ENCODE results near the gene SLC9A8. TPM values are rescaled to one million over a fixed set of nuclear protein-coding genes. Genes with fewer than 3 reads are reported as not detected.

SLC9A8 gene
- total RNA-seq, 1 donor from 2014 or later, result 10.3 TPM

DNA sequence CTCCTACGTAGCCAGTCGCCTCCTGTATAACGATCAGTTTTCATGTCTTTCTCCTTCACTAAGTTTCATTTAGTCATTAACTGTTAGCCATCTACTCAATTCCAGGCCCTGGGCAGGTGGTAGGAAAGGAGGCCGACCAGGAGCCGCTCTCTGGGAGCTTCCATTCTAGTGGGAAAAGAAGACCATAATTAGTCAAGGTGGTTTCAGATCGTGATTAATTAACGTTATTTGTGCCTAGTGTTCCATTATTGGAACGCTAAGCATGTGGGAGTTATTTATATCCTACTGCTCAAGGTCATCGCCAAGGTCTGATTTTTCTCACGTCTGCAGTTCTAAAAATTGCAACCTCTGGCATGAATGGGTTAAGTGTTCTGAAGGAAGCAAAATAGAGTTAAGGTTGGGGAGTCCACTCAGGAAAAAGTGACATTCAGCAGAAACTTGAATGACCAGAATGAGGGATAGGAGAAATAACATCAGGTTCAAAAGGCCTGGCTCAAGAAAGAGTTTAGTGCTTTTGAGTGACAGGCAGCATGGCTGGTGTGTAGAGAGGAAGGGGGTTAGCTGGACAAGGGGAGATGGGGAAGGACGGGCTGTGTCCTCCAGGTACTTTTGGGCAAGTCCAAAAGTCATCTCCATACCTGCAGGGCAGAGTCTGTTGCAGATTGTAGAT, 812 bp downstream of the SLC9A8 start:
- DNase-seq (ENCODE audit: low read depth in 2 of 2), result no peak

DNA sequence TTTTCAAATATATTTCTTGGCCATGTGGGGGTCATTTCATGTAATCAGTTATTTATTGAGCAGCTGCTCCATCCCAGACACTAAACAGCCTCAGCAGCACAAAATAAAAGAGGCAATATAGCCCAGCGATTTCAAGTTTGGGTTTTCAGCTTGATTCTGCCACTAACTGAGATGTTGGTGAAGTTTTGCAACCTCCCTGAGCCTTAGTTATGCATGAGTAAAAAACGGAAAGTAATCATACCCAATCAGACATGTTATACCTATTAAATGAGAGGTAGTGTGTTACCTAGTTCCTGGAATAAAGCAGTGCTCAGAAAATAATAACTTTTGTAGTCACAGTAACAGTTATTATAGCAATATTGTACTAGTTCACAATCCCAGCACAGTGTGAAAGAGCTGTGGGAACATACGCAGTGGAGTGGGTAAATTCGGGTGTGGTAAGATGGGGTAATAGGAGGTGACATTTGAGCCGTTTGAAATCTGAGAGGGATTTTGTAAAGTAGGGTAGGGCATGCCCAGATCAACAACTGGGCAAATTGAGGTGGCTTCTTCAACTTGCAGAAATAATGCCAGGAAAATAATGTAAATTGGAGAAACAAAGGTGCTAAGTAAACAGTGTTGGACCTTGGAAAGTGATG, 1.5 kb downstream of the SLC9A8 start:
- DNase-seq (ENCODE audit: low read depth in 2 of 2), result no peak

DNA sequence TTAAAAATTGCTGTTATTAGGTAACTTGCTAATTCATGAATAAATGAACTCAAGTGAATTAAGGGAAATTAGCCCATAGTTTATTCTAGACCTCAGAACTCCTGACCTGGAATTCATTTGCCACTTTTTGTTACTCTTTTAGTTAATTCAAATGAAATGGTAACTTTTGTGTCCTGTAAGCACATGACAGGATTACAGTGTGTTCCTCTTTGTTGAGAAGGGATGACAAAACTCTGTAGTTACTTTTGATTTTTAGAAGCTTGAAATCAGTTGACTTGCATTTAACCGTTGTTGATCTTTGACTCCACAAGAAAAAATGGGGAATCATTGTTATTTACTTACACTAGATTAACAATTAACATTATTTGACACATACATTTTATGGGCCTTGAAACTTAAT, 6.2 kb downstream of the SLC9A8 start:
- DNase-seq (ENCODE audit: low read depth in 2 of 2), result no peak

- DNase-seq (ENCODE audit: low read depth in 2 of 2), result no peak
Observed at GRCh38 chr20:49819702-49820101, 7.1 kb downstream of the SLC9A8 start.

DNA sequence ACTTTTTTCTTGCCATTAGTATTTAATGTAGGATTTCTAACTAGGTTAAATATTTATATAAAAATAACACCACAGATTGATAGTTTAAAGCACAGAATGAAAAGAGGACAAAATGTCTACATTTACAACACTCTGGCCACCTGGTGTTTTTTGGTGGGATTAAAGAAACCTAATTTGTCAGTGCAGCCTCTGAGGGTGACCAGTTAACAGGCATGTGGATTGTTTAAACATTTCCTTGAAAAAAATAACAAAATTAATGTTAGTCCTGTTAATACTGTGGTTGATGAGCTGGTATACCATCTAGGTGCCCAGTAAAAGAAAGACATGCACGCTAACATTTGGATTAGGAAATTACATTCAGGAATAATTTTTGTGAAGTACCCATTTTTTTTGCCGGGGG, 8.8 kb downstream of the SLC9A8 start:
- peak in 1 of 2 donors; percentile 31 for DNase-seq (ENCODE audit: low read depth in 2 of 2)

- peak; percentile 29 to 78 for DNase-seq (ENCODE audit: low read depth in 2 of 2)
Observed at GRCh38 chr20:49821870-49822331, 9.3 kb downstream of the SLC9A8 start.

DNA sequence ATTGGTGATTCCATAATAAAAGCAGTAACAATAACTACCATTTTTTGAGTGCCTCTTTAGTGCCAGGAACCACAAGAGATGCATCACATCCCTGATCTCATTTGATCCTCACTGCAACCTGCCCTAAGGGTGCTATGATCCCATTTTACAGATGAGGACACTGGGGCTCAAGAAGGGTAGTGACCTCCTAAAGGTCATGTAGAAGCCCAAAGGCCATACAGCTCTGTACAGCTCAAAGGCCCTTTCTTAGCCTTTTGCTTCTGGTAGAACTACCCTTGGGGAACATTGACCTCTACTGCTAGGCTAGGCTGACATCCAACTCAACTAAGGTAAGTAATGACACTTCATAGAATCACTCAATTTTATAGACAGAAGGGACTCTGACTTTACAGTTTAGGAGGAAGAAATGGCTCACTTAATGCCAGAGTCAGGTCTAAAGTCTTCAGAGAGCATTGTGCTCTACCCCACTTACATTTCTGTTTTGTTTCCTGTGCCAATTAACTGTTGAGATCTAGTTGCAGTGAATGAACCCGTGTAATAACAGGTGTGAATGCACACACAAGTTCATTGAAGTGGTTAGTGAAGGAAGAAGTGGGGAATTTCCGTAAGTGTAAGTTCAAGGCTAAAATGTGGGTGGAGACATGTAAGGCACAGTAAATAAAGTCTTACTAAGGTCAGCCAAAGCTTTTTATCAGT, 10.7 kb downstream of the SLC9A8 start:
- DNase-seq (ENCODE audit: low read depth in 2 of 2), result no peak

DNA sequence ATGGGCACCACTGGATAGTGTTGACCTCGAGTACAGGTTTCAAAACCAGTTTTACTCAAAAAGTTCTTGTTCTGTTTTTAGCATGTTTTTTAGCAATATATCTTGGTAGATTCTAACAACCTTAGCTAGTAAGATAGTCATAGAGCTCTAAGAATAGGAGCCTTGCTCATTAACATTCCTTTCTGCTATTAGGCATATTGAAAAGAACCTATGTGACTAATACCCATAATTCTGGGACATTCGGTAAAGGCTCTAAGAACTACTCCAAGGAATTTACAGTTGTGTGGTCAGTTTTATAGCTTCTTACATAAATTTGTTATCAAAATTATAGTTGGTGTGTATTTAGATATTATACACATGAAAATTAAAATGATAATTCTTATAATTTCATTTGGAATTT, 11.6 kb downstream of the SLC9A8 start:
- DNase-seq (ENCODE audit: low read depth in 2 of 2), result no peak

DNA sequence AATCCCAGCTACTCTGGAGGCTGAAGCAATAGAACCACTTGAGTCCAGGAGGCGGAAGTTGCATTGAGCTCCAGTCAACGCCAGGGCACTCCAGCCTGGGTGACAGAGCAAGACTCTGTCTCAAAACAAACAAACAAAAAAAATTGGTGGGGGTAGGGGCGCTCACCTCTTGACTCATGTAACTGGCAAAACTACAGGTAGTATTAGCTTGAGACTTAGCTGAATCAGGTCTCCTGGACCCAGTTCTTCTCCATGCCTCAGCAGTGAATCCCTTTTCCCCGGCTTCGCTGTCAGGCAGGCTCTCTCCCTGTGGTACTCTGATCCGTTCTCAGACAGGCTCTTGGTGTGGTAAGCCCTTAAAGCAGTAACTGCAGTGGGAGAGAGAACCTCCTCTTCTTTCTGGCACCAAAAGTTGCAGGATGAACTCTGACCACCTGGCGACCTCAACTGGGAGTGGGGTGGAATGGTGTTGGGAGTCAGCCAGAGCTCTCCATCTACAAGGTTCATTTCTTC, 12.9 kb downstream of the SLC9A8 start:
- DNase-seq (ENCODE audit: low read depth in 2 of 2), result no peak

- no peak for DNase-seq (ENCODE audit: low read depth in 2 of 2)
Observed at GRCh38 chr20:49831022-49831769, 18.6 kb downstream of the SLC9A8 start.

DNA sequence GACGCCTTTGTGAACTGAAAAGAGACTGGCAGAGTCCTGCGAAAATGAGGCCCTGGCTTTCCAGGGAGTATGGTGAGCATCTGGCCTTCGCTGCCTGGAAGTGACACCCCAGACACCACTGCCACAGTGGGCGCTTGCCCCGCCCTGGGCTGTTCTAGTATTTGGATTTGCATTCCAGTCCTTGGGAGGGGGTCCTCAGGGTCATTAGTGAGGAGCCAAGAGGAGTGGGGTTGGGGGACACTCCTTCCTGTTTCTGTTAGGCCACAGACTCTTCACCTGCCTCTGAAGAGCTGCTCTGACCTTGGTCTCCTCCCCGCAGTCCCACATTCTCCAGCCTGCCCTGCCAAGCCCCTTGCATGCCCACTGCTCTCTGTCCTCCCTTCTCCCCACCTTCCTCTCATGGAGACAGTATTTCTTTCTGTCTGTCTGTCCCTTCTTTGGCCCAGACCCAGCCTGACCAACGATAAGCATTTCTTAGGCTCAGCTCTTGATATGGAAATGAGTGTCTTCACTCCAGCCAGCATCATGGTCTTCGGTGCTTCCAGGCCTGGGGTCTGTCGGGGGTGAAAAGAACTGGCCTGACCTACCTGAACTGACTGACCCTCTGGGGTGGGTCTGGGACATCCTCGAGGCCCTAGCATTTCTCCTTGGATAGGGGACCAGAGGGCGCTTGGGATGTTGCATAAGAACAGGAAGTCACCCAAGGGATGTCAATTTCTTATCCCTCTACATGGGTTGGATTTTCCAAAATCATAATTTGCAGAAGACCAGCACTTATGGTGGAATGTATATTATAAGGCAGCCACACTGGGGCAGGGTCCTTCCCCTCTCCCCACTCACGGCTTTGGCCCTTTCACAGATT, 19.4 kb downstream of the SLC9A8 start:
- DNase-seq (ENCODE audit: low read depth in 2 of 2), result no peak

GRCh38 chr20:49832632-49833327, 20.2 kb downstream of the SLC9A8 start:
- DNase-seq (ENCODE audit: low read depth in 2 of 2), result no peak

DNA sequence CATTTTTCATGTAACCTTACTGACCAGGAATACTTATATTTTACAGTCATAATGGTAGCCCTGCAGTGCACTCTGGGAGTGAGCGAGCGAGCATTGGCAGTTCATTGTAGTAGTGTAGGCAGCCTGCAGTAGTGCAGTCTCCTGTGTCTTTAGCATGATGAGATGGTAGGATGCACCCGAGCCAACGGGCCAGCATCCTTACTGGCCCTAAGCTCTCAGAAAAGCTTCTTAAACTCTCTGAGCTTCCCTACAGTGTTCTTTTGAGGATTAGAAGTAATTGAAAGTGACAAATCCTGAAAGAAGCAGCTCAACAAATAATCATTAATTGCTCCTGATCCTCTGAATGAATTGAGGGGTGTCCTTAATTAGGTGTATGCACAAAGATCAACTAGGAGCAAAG, 20.9 kb downstream of the SLC9A8 start:
- DNase-seq (ENCODE audit: low read depth in 2 of 2), result no peak

- no peak for DNase-seq (ENCODE audit: low read depth in 2 of 2)
Observed at GRCh38 chr20:49835031-49835430, 22.4 kb downstream of the SLC9A8 start.

GRCh38 chr20:49838546-49838945, 25.9 kb downstream of the SLC9A8 start:
- no peak for DNase-seq (ENCODE audit: low read depth in 2 of 2)

- DNase-seq (ENCODE audit: low read depth in 2 of 2), result no peak
Observed at GRCh38 chr20:49843139-49843538, 30.5 kb downstream of the SLC9A8 start.

GRCh38 chr20:49843770-49844380, 31.2 kb downstream of the SLC9A8 start:
- no peak for DNase-seq (ENCODE audit: low read depth in 2 of 2)

DNA sequence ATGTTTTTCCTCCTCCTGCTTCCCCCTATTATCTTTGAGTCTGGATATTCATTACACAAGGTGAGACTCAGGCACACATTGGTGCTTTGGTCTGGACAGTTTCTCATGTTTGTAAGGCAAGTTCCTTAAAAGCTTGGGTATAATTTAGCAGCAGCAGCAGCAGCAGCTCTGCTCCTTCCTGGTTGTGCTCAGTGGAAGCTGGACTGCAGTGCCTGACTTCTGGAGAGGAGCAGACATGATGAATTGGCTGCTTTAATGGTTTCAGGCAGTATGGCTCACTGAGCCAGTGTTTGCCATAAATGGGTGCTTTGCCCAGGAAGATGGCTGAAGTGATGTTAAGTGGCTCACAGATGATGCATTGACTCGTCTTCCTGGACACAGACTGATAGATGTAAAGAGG, 32.4 kb downstream of the SLC9A8 start:
- DNase-seq (ENCODE audit: low read depth in 2 of 2), result no peak

- peak; percentile 52 to 69 for DNase-seq (ENCODE audit: low read depth in 2 of 2)
Observed at GRCh38 chr20:49846206-49846807, 33.7 kb downstream of the SLC9A8 start.

All from lung microvascular endothelial cell (primary cell).